Measurements from ENCODE around the gene CEP112.

CEP112 gene

DNA sequence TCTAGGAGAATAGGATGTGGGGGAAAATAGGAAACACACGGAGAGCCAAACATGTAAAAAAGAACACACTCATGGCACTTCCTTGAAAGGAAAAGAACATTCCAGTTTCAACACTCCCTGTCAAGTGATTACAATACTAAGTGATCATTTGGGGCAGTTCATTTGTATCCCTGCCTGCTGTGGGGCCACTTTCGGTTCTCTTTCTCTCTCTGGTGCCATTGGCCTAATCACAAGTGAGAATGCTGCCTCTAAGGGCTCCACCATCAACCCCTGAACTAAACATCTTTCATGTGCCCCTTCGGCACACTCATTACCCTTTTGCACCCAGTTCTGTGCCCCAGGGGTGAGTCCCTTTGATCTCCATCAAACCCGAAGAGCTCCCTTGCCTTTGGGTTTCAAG is 197.3 kb downstream of the CEP112 start:
- DNase-seq (ENCODE audit: low read depth in 1 of 2, low spot score in 1 of 2), result no peak

- no peak for DNase-seq (ENCODE audit: low read depth in 1 of 2, low spot score in 1 of 2)
Measured at GRCh38 chr17:65994114-65994513, 197.8 kb downstream of the CEP112 start.

DNA sequence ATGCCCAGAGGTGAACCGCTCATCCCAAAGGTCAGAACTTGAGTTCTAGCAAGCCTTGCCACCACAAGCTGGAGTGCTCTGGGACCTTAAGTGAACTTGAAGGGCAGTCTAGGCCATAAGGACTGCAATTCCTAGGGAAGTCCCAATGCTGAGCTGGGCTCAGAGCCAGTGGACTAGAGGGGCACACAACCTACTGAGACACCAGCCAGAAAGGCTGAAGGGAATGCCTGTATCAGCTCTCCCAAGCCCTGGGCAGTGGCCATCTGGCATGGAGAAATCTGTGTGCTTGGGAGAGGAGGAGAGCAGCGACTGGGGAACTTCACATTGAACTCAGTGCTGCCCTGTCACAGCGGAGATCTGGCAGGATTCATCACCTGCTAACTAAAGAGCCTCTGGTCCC is 201.3 kb downstream of the CEP112 start:
- no peak for DNase-seq (ENCODE audit: low read depth in 1 of 2, low spot score in 1 of 2)

GRCh38 chr17:65988451-65988850 is 203.5 kb downstream of the CEP112 start:
- DNase-seq (ENCODE audit: low read depth in 1 of 2, low spot score in 1 of 2), result no peak

- no peak for DNase-seq (ENCODE audit: low read depth in 1 of 2, low spot score in 1 of 2)
Measured at GRCh38 chr17:65987988-65988387, 203.9 kb downstream of the CEP112 start.

DNA sequence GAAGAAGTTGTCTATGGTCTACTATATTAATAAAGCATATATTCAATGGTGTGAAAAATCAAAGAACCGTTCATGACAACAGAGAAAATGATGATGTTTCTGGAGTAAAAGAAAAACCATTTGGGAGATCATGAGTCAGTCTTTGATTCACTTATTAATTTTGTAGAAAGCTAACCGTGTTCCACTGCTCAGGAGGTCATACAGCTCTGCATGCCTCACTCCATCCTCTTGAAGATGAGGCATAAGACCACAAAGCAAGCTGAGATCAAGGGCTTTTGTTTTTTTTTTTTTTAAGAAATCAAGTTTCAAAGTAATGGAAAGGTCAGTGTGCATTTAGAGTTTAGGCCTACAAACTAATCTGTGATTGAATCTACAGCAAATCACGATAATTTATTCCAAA is 206.4 kb downstream of the CEP112 start:
- DNase-seq (ENCODE audit: low read depth in 1 of 2, low spot score in 1 of 2), result no peak

- DNase-seq (ENCODE audit: low read depth in 1 of 2, low spot score in 1 of 2), result no peak
Measured at GRCh38 chr17:65984299-65984698, 207.6 kb downstream of the CEP112 start.

DNA sequence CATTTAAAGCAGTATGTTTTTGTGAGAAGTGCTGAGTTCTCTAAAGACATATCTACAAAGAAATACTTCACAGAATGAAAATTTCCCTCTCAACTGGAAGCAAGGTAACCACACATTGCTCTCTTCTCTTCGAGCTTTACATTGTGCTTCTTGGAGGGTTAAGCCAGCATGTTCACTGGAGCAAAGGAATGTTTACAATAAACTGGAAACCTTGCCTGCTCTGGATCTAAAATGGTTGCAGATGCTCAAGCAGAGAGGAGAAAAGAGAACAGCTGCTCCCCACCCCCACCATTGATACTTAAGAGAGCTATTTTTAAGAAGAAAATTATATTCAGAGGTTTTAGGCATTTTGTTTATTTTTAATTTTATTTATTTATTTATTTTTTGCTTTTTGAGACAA is 213.1 kb downstream of the CEP112 start:
- no peak for DNase-seq (ENCODE audit: low read depth in 1 of 2, low spot score in 1 of 2)

DNA sequence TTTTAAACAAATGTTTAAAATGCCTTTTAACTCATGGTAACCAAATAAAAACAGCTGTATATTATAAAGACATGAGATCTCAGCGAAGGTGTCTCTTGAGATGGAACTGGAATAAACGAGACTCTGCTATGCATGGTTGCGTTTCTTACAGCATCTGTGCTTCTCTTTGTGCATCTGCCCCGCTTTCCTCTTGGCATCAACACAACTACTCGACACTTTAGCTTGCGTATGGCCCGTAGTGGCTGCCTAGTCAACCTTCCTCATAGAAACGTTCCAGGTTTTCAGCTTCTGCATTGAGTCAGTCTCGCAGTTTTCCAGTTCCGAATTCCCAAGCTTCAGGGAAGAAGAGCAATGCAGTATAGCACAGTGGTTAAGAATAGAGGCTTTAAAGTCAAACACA is 214.9 kb downstream of the CEP112 start:
- no peak for DNase-seq (ENCODE audit: low read depth in 1 of 2, low spot score in 1 of 2)

- no peak for DNase-seq (ENCODE audit: low read depth in 1 of 2, low spot score in 1 of 2)
Measured at GRCh38 chr17:65975878-65976277, 216.1 kb downstream of the CEP112 start.

DNA sequence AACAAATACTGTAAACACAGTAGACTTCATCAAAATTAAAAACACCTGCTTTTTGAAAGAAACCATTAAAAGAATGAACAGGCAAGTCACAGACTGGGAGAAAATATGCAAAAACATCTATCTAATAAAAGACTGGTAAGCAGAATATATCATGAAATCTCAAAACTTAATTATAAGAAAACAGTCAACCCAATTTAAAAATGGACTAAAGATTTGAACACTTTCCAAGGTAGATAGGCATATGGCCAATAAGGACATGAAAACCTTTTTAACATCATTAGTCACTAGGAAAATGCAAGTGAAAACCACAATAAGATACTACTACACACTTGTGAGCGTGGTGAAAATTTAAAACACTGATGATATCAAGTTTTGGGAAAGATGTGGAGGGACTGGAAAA is 218.7 kb downstream of the CEP112 start:
- no peak for DNase-seq (ENCODE audit: low read depth in 1 of 2, low spot score in 1 of 2)

DNA sequence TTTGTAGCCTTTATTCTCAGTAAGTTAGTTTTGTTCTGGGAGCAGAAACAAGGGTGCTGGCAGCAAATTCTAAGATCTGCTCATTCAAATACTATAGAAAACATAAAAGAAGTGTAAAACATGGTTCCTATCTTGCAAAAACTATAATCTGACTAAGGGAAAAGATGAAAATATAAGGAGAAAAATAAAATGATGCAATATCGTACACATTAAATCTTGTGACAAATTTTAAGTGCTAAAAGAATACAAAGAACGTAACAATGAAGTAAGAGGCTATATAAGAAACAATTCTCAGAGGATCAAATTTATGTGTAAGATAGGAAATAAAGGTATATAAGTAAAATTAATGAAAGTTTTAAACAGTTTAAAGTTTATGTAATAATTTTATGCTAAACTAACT is 224.6 kb downstream of the CEP112 start:
- no peak for DNase-seq (ENCODE audit: low read depth in 1 of 2, low spot score in 1 of 2)

DNA sequence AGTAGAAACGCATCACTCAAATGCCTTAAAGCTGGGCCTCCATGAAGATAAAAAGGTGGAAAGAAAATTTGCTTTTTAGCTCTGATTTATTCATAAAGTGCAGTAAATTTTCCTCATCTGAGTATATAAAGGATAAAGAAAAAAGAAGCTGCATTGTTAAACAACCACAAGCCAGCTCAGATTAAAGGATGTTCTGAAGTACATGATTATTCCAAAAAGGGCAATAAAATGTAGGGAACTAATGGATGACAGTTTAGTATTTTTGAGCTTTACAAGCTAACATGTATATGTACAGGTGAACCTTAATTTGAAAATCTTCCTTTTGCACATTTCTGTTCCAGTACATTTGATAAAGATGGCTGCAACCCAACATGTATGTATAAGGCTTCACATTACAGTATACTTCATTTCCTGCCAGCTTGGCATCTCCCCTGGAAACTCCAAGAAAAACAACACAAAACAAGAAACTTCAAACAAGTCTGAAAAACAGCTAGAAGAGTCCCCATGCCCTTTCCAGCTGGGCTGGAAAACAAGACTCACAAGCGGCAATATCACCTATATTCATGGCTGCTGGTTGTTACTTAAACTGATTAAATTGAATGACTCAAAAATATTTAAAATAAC is 225.7 kb downstream of the CEP112 start:
- no peak for DNase-seq (ENCODE audit: low read depth in 1 of 2, low spot score in 1 of 2)

- DNase-seq (ENCODE audit: low read depth in 1 of 2, low spot score in 1 of 2), result no peak
Measured at GRCh38 chr17:65963179-65963578, 228.8 kb downstream of the CEP112 start.

DNA sequence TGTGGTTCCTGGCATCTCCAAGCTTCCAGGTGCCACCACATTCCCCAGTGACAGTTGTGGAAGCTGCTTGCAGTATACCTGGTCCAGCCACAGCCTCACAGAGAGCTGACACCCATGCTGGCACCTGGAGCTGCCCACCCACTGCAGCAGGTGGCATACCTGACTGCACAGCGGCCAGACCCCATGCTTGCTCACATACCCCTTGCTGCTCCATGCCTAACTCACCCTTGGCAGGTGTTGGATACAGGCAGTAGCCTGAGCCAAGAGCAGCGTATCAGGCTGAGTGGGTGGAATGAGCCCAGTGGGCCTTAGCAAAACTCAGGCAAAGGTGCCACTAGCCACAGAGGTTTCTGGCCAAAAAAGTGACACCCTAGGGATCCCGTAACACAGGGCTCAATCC is 232.3 kb downstream of the CEP112 start:
- DNase-seq (ENCODE audit: low read depth in 1 of 2, low spot score in 1 of 2), result no peak

- no peak for DNase-seq (ENCODE audit: low read depth in 1 of 2, low spot score in 1 of 2)
Measured at GRCh38 chr17:65956814-65957213, 235.1 kb downstream of the CEP112 start.

DNA sequence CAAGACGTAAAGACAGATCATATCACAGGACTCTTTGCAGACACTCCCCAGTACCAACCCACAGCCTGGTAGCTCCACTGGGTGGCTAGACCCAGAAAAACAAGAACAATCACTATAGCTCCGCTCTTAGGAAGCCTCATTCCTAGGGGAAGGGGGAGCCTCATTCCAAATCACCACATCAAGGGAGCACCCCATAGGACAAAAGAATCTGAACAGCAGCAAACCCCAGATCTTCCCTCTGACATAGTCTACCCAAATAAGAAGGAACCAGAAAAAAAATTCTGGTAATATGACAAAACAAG is 237.8 kb downstream of the CEP112 start:
- no peak for DNase-seq (ENCODE audit: low read depth in 1 of 2, low spot score in 1 of 2)

DNA sequence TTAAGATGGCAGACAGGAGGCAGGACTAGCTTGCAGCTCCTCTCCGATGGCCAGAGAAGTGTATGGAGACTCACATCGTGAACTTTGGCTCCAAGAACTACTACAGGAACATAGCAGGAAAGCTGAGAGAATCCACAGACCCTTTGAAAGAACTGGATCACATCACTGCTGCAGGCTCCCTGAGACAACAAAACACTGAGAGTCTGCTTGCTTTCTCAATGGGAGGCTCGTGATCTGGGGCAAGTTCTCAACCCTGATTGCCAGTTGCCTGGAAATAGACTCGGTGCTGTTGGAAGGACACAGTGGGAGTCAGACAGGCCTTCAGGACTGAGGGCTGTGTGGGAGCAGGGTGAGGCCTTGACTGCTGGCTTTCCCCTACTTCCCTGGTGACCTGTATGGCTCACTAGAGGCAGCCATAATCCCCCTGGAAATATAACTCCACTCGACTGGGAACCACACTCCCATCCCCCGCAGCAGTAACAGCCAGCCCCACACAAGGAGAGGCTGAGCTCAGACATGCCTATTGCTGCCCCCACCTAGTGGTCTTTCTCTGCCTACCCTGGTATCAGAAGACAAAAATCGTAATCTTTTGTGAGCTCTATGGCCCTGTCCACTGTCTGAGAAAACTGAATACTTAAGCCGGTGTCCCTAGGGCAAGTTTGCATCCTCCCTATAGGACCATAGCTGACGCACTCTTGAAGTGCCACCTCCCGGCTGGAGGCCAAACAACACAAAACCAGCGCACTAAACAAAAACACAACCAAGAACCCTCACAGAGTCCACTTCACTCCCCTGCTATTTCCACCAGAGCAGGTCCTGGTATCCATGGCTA is 238.4 kb downstream of the CEP112 start:
- no peak for DNase-seq (ENCODE audit: low read depth in 1 of 2, low spot score in 1 of 2)

DNA sequence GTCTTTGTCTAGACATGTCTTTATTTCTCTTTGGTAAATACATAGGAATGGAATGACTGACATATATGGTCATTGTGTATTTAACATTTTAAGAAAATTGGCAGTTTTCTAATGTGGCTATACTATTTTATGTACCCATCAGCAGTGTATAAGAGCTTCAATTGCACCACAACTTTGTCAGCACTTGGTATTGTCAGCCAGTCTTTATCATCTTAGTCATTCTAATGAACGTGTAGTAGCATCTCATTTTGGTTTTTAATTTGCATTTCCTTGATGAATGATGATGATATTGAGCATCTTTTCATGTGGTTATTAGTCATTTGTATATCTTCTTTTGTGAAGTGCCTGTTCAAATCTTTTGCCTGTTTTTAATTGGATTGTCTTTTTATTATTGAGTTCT is 239.3 kb downstream of the CEP112 start:
- DNase-seq (ENCODE audit: low read depth in 1 of 2, low spot score in 1 of 2), result no peak

GRCh38 chr17:65952015-65952414 is 239.9 kb downstream of the CEP112 start:
- DNase-seq (ENCODE audit: low read depth in 1 of 2, low spot score in 1 of 2), result no peak

GRCh38 chr17:65947831-65948230 is 244.1 kb downstream of the CEP112 start:
- no peak for DNase-seq (ENCODE audit: low read depth in 1 of 2, low spot score in 1 of 2)

DNA sequence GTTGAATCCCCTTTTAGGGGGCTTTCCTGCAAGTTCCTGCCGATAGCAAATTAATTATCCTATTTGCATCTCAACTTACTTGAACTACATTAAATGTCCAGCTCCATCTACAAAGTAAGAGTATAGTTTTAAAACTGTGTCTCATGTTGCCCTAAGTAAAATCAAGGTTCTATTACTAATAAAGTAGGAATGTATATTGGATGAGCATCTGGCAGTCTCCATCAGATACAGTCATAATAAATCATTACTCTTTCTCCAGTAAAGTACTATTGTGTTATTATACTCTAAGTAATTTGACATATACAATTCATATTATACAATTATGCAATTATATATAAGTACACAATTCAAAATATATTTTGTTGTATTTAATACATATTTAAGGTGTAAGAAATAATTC is 249.3 kb downstream of the CEP112 start:
- no peak for DNase-seq (ENCODE audit: low read depth in 1 of 2, low spot score in 1 of 2)

DNA sequence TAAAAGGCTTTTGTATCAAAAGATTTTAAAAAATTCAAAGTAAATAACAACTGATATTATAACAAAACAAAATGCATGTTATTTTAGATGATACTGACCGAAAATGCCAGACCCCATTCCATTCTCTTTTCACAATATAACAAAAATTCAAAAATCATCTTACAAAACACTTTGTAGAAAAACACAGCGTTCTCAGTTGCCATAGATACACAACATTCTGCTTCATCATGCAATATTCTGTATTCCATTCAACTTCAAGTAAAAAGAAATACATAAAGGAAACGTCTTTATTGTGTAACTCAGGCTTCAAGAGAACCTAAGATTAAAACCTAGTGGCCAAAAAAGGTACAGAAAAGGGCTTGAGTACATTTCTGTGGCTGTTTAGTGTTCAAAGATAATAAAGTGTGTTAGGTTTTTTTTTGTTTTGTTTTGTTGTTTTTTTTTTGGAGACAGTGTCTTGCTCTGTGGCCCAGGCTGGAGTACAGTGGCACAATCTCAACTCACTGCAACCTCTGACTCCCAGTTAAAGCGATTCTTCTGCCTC is 250.5 kb downstream of the CEP112 start:
- DNase-seq (ENCODE audit: low read depth in 1 of 2, low spot score in 1 of 2), result no peak

Measured in activated CD4-positive, alpha-beta T cell treated with anti-CD3 and anti-CD28 coated beads, Interleukin-2, amount 50 U/mL, for 24 hours (primary cell).